ENCODE measurements around the gene DESI2. TPM values are rescaled to one million over a fixed set of nuclear protein-coding genes. Genes with fewer than 3 reads are reported as not detected.

The DESI2 gene
- total RNA-seq, 3 donors from 2014 or later (not counting 1 experiment from before 2014, with no cell fraction given): 24.1 to 30.5 (median 25.4) TPM

GRCh38 chr1:244713332-244713731, 60.4 kb downstream of the DESI2 start:
- no peaks in the 10 kb centered on the region for H3K36me3 ChIP-seq (ENCODE audit: control insufficient read depth, insufficient read depth, low read length)
- ATAC-seq (no peak), DNase-seq (no peak)
- intact Hi-C loops (cut with micrococcal nuclease): no loop called here
- no peaks in the 10 kb centered on the region for H3K4me1 ChIP-seq (ENCODE audit: control insufficient read depth, insufficient read depth, low read length)
- Mint-ChIP-seq H3K27ac (no peak overlapping the region), H3K27me3 (ENCODE audit: low read depth in 2 of 2) (no peaks in the 10 kb centered on the region), H3K4me3 (no peak overlapping the region), H3K9me3 (no peaks in the 10 kb centered on the region), H3K4me1 (peaks cover 0 to 5% of the 10 kb centered on the region in 2 donors), H3K36me3 (no peaks in the 10 kb centered on the region)
- 91% methylated on average over 7 of the region's 8 CpGs for WGBS (ENCODE audit: insufficient coverage)
- no peaks in the 10 kb centered on the region for H3K27me3 ChIP-seq (ENCODE audit: control insufficient read depth, insufficient read depth, low read length)
- H3K4me3 ChIP-seq (ENCODE audit: low read length): no peak overlapping the region
- no peak for TF ChIP-seq CTCF (IDR thresholded peaks at IDR 0.05)
- H3K9me3 ChIP-seq (ENCODE audit: control insufficient read depth, insufficient read depth, low read length): no peaks in the 10 kb centered on the region
- no peak overlapping the region for H3K27ac ChIP-seq (ENCODE audit: low read length)

- H3K4me1 Mint-ChIP-seq: peaks cover 0 to 12% of the 10 kb centered on the region in 2 donors
- ATAC-seq (no peak), DNase-seq (no peak)
- no peaks in the 10 kb centered on the region for H3K9me3 ChIP-seq (ENCODE audit: control insufficient read depth, insufficient read depth, low read length)
- H3K27me3 ChIP-seq (ENCODE audit: control insufficient read depth, insufficient read depth, low read length): no peaks in the 10 kb centered on the region
- H3K4me3 Mint-ChIP-seq: peak overlapping the region; percentile 59
- H3K27me3 Mint-ChIP-seq (ENCODE audit: low read depth in 2 of 2): peaks cover 0 to 8% of the 10 kb centered on the region in 2 donors
- intact Hi-C loops (cut with micrococcal nuclease): no loop called here
- WGBS (ENCODE audit: insufficient coverage): 70% methylated on average over 10 of the region's 11 CpGs
- H3K36me3 Mint-ChIP-seq: no peaks in the 10 kb centered on the region
- no peak for TF ChIP-seq CTCF (IDR thresholded peaks at IDR 0.05)
- H3K4me3 ChIP-seq (ENCODE audit: low read length): no peak overlapping the region
- no peaks in the 10 kb centered on the region for H3K9me3 Mint-ChIP-seq
- no peak overlapping the region for H3K27ac ChIP-seq (ENCODE audit: low read length)
- no peak overlapping the region for H3K27ac Mint-ChIP-seq
- no peaks in the 10 kb centered on the region for H3K36me3 ChIP-seq (ENCODE audit: control insufficient read depth, insufficient read depth, low read length)
- H3K4me1 ChIP-seq (ENCODE audit: control insufficient read depth, insufficient read depth, low read length): peaks cover 12% of the 10 kb centered on the region
Observed at GRCh38 chr1:244727871-244728474, 75.0 kb downstream of the DESI2 start.

- under 1% methylated on average over 94 of the region's 94 CpGs for WGBS (ENCODE audit: insufficient coverage)
- intact Hi-C loops (cut with micrococcal nuclease): no loop called here
- Histone ChIP-seq H3K27ac (ENCODE audit: low read length) (no peak overlapping the region), H3K9me3 (ENCODE audit: control insufficient read depth, insufficient read depth, low read length) (peaks cover 4% of the 10 kb centered on the region), H3K4me1 (ENCODE audit: control insufficient read depth, insufficient read depth, low read length) (peaks cover 12% of the 10 kb centered on the region), H3K27me3 (ENCODE audit: control insufficient read depth, insufficient read depth, low read length) (no peaks in the 10 kb centered on the region), H3K36me3 (ENCODE audit: control insufficient read depth, insufficient read depth, low read length) (no peaks in the 10 kb centered on the region), H3K4me3 (ENCODE audit: low read length) (peak overlapping the region; percentile 45)
- ATAC-seq: peak; percentile 58 to 78 (median 67)
- Mint-ChIP-seq H3K4me1 (peaks cover 0 to 12% of the 10 kb centered on the region in 2 donors), H3K9me3 (no peaks in the 10 kb centered on the region), H3K27me3 (ENCODE audit: low read depth in 2 of 2) (peaks cover 0 to 8% of the 10 kb centered on the region in 2 donors), H3K4me3 (peak overlapping the region; percentile 90), H3K27ac (peak overlapping the region in 1 of 2 donors; percentile 49), H3K36me3 (no peaks in the 10 kb centered on the region)
- DNase-seq: peak; percentile 22 to 42
- TF ChIP-seq CTCF (IDR thresholded peaks at IDR 0.05): no peak
Observed at GRCh38 chr1:244730153-244730933, 77.4 kb downstream of the DESI2 start.
